K562 (cell line): Measurements from ENCODE around the gene DNAJB12. TPM values are rescaled to one million over a fixed set of nuclear protein-coding genes. Genes with fewer than 3 reads are reported as not detected.
A peak's percentile ranks its signal among the peaks of the same experiment; 100 is the strongest.

Experiments
- CBFA2T3 ChIP-seq: fragments of 450-650 bp; IDR thresholded peaks from 2 replicates; pipeline ENCODE4 v1.6.1; 2017
- TAF1 ChIP-seq: IDR thresholded peaks from 2 replicates; pipeline ENCODE4 v1.6.1; 2011; ENCODE audit warnings: mild to moderate bottlenecking, low read length, moderate library complexity; ENCODE audit not compliant: insufficient read depth, control insufficient read depth, severe bottlenecking; ENCODE audit errors: extremely low read depth
- ZNF277 ChIP-seq: fragments of 250-450 bp; sonication (Bioruptor Pico); IDR thresholded peaks from 2 replicates; pipeline ENCODE4 v1.8.0; 2022; ENCODE audit warnings: inconsistent platforms, mild to moderate bottlenecking, moderate library complexity, borderline replicate concordance
- ZNF830 ChIP-seq: fragments of 250-450 bp; sonication (Bioruptor Pico); IDR thresholded peaks from 2 replicates; pipeline ENCODE4 v1.5.0; 2021; ENCODE audit warnings: mild to moderate bottlenecking
- polyA plus RNA-seq, 8 experiments: library from polyadenylated mRNA; depleted of rRNA in 4 of 8; stranded (reverse) in 5 of 8; unstranded in 3 of 8; fragments of >200 nt; fragmentation: Nextera tagmentation in 2 of 8; fragmentation: Illumina TruSeq in 1 of 8; extraction: Ambion mirVana in 2 of 8; extraction: Trizol in 1 of 8; gene quantifications; 2 replicates each; pipeline versions ENCODE4 v1.2.1 to v1.2.3, GENCODE V29; 2011 to 2014; ENCODE audit warnings: inconsistent platforms in 1 of 8, missing spikeins in 1 of 8
- total RNA-seq, 7 experiments: library from RNA; depleted of rRNA in 6 of 7; stranded (reverse); fragments of >200 nt in 6 of 7; fragmentation: Illumina TruSeq in 2 of 7; extraction: Trizol in 2 of 7; gene quantifications; 2 replicates each; pipeline versions ENCODE4 v1.2.1 to v1.2.3, GENCODE V29; 2011 to 2021; ENCODE audit warnings: low replicate concordance in 1 of 7
- TF ChIP-seq, protein P1 (sequence below): sonication (generic); formaldehyde crosslinking; IDR thresholded peaks from 2 replicates; pipeline ENCODE4 v1.4.0; 2020; ENCODE audit warnings: mild to moderate bottlenecking, missing genetic modification reagents

The DNAJB12 gene
- total and polyA plus RNA-seq, 9 of the 15 experiments (the other 6 are each of a cell fraction or from before 2014, with no cell fraction given): 3.5 to 31.5 (median 20.3) TPM

DNA sequence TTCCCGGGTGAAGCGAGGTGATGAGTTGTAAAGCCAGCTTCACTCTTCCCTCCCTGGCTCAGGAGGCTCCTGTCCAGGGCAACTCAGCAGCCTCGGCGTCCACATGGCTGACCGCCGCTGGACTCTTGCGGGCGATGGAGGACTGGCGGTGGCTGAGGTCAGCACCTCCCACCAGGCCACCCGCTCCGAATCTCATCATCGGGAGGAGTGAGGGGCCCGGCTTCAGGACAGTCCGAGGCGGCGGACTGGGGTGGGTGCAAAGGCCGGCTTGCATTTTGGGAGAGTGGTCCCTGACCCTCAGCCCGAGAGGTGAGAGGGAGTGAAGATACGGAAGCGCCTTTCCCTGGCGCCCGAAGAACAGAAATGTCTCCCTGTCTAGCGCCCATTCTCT is 759 bp downstream of the DNAJB12 start (continued):
- no peak for TF ChIP-seq ZNF277 (CRISPR knock-in tag)
- TF ChIP-seq CBFA2T3: no peak
- peak; percentile 11 for TF ChIP-seq TAF1
- TF ChIP-seq ZNF830 (CRISPR knock-in tag): peak; percentile 70; the same call in 1 of the 2 replicates
- TF ChIP-seq, protein P1, sequence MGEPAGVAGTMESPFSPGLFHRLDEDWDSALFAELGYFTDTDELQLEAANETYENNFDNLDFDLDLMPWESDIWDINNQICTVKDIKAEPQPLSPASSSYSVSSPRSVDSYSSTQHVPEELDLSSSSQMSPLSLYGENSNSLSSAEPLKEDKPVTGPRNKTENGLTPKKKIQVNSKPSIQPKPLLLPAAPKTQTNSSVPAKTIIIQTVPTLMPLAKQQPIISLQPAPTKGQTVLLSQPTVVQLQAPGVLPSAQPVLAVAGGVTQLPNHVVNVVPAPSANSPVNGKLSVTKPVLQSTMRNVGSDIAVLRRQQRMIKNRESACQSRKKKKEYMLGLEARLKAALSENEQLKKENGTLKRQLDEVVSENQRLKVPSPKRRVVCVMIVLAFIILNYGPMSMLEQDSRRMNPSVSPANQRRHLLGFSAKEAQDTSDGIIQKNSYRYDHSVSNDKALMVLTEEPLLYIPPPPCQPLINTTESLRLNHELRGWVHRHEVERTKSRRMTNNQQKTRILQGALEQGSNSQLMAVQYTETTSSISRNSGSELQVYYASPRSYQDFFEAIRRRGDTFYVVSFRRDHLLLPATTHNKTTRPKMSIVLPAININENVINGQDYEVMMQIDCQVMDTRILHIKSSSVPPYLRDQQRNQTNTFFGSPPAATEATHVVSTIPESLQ (CRISPR knock-in tag): no peak; the same call in 1 of the 2 replicates
